Fibroblast of lung (primary cell): Measurements from ENCODE around the gene KRTAP4-3.

Source experiments
- EZH2 ChIP-seq: IDR thresholded peaks from 2 replicates; pipeline ENCODE4 v1.5.1; 2012; ENCODE audit warnings: low read length, control low read depth, mild to moderate bottlenecking; ENCODE audit errors: missing control alignments
- TF ChIP-seq, protein P1 (sequence below), 2 donors: IDR thresholded peaks in 1 of 2; conservative IDR thresholded peaks in 1 of 2; 1 replicate in 1 of 2; 2 replicates in 1 of 2; pipeline ENCODE4 v1.5.1; 2011 to 2012; ENCODE audit warnings: low read length in 2 of 2, control low read depth in 1 of 2, inconsistent platforms in 1 of 2, low read depth in 1 of 2, mild to moderate bottlenecking in 1 of 2

DNA sequence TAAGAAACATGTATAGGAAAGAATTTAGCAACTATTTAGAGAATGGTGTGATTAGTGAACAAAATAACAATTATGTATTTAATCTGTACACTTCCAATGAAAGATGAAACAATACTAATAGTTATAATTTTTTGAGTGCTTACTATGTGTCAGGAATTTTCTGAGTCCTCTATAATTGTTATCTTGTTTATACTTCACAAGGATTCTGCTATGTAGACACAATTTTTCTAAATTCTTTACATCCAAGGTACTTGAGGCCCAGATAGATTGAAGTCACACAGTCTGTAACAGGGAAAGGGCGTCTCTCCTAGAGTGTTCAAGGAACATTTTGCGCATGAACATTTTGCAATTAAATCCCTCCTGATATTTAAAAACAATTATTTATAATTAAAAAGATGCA lies 43.0 kb downstream of the KRTAP4-3 start:
- TF ChIP-seq, protein P1, sequence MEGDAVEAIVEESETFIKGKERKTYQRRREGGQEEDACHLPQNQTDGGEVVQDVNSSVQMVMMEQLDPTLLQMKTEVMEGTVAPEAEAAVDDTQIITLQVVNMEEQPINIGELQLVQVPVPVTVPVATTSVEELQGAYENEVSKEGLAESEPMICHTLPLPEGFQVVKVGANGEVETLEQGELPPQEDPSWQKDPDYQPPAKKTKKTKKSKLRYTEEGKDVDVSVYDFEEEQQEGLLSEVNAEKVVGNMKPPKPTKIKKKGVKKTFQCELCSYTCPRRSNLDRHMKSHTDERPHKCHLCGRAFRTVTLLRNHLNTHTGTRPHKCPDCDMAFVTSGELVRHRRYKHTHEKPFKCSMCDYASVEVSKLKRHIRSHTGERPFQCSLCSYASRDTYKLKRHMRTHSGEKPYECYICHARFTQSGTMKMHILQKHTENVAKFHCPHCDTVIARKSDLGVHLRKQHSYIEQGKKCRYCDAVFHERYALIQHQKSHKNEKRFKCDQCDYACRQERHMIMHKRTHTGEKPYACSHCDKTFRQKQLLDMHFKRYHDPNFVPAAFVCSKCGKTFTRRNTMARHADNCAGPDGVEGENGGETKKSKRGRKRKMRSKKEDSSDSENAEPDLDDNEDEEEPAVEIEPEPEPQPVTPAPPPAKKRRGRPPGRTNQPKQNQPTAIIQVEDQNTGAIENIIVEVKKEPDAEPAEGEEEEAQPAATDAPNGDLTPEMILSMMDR (conservative IDR thresholded peaks at IDR 0.05 in 1 of 2, IDR thresholded peaks at IDR 0.05 in 1 of 2; ENCODE audit: low read depth in 1 of 2, low read length in 2 of 2): no peak
- no peak for TF ChIP-seq EZH2
